CD4-positive, alpha-beta T cell treated with Interleukin-6 at 100 ng/mL for 8 hours (primary cell): Measurements from ENCODE around the gene PEPD.
A peak's percentile ranks its signal among the peaks of the same experiment; 100 is the strongest.
"Not testable (repeated sequence)": the region's sequence is repeated elsewhere in the genome, so short reads cannot be mapped to it uniquely, and the experiment has no call there.

Experiments
- DNase-seq: peaks from one replicate; pipeline ENCODE4 v3.0.0-alpha.2; 2020; ENCODE audit warnings: mixed read lengths, low spot score

Gene PEPD

GRCh38 chr19:33521480-33522370, at the start of gene PEPD:
Gene PEPD, minus strand, starts transcription at chr19:33521791. Its CDS starts 31 bp downstream, at chr19:33521760.
- peak; percentile 93 for DNase-seq

- no peak for DNase-seq
Measured at GRCh38 chr19:33569821-33570220, 48.2 kb upstream of the PEPD start.

GRCh38 chr19:33568706-33569105, 47.1 kb upstream of the PEPD start:
- DNase-seq = no peak

GRCh38 chr19:33564836-33565338, 43.3 kb upstream of the PEPD start:
- DNase-seq = no peak

GRCh38 chr19:33562636-33563035, 41.0 kb upstream of the PEPD start:
- no peak for DNase-seq

- DNase-seq = not testable (repeated sequence)
Measured at GRCh38 chr19:33561666-33562065, 40.1 kb upstream of the PEPD start.

GRCh38 chr19:33561261-33561660, 39.7 kb upstream of the PEPD start:
- DNase-seq = no peak

- no peak for DNase-seq
Measured at GRCh38 chr19:33559996-33560395, 38.4 kb upstream of the PEPD start.

- no peak for DNase-seq
Measured at GRCh38 chr19:33558856-33559255, 37.3 kb upstream of the PEPD start.

GRCh38 chr19:33558151-33558550, 36.6 kb upstream of the PEPD start:
- no peak for DNase-seq

GRCh38 chr19:33557720-33558119, 36.1 kb upstream of the PEPD start:
- no peak for DNase-seq

- DNase-seq = no peak
Measured at GRCh38 chr19:33557196-33557595, 35.6 kb upstream of the PEPD start.

- DNase-seq = no peak
Measured at GRCh38 chr19:33556261-33556660, 34.7 kb upstream of the PEPD start.

GRCh38 chr19:33555726-33556125, 34.1 kb upstream of the PEPD start:
- DNase-seq = not testable (repeated sequence)

- no peak for DNase-seq
Measured at GRCh38 chr19:33554821-33555220, 33.2 kb upstream of the PEPD start.

GRCh38 chr19:33554391-33554790, 32.8 kb upstream of the PEPD start:
- no peak for DNase-seq

GRCh38 chr19:33553530-33554310, 32.1 kb upstream of the PEPD start:
- no peak for DNase-seq

- no peak for DNase-seq
Measured at GRCh38 chr19:33552928-33553279, 31.3 kb upstream of the PEPD start.

- DNase-seq = no peak
Measured at GRCh38 chr19:33552191-33552927, 30.8 kb upstream of the PEPD start.

GRCh38 chr19:33551676-33552075, 30.1 kb upstream of the PEPD start:
- DNase-seq = no peak

GRCh38 chr19:33550768-33551167, 29.2 kb upstream of the PEPD start:
- no peak for DNase-seq

- DNase-seq = no peak
Measured at GRCh38 chr19:33547676-33548075, 26.1 kb upstream of the PEPD start.
